DMS 273 (cell line): ENCODE results near the gene TMEM203.
A peak's percentile ranks its signal among the peaks of the same experiment; 100 is the strongest.

Experiments
- DNase-seq: peaks from one replicate; lab custom pipeline; 2025; ENCODE audit not compliant: unreplicated experiment; lab: John Stamatoyannopoulos, UW

TMEM203 gene

GRCh38 chr9:137182836-137183235, 22.6 kb downstream of the TMEM203 start:
- DNase-seq = no peak

GRCh38 chr9:137181680-137182079, 23.8 kb downstream of the TMEM203 start:
- no peak for DNase-seq

- no peak for DNase-seq
These were observed 25.0 kb downstream of the TMEM203 start for GRCh38 chr9:137180491-137180890.

GRCh38 chr9:137179761-137180160, 25.7 kb downstream of the TMEM203 start:
- no peak for DNase-seq

- DNase-seq = no peak
These were observed 26.4 kb downstream of the TMEM203 start for GRCh38 chr9:137178939-137179630.

GRCh38 chr9:137178201-137178938, 27.1 kb downstream of the TMEM203 start:
- DNase-seq = no peak

GRCh38 chr9:137176302-137177182, 28.9 kb downstream of the TMEM203 start:
- peak; percentile 82 for DNase-seq

GRCh38 chr9:137175345-137175961, 30.0 kb downstream of the TMEM203 start:
- no peak for DNase-seq

GRCh38 chr9:137174722-137175293, 30.6 kb downstream of the TMEM203 start:
- no peak for DNase-seq

- DNase-seq = no peak
These were observed 31.4 kb downstream of the TMEM203 start for GRCh38 chr9:137173796-137174664.

GRCh38 chr9:137172901-137173795, 32.3 kb downstream of the TMEM203 start:
- DNase-seq = peak; percentile 66

- no peak for DNase-seq
These were observed 34.1 kb downstream of the TMEM203 start for GRCh38 chr9:137171149-137171900.

GRCh38 chr9:137170486-137171148, 34.8 kb downstream of the TMEM203 start:
- DNase-seq = peak; percentile 45

GRCh38 chr9:137169896-137170358, 35.5 kb downstream of the TMEM203 start, which contains the start of gene LRRC26:
LRRC26 (minus strand) TSS chr9:137170051; CDS start chr9:137169943, 108 bp downstream.
- peak; percentile 66 for DNase-seq

GRCh38 chr9:137168904-137169856, 36.3 kb downstream of the TMEM203 start:
- DNase-seq = peak; percentile 93

GRCh38 chr9:137168573-137168903, 36.9 kb downstream of the TMEM203 start:
- DNase-seq = peak; percentile 70
